ENCODE data around the gene RASSF3.
A peak's percentile ranks its signal among the peaks of the same experiment; 100 is the strongest.
"Not testable (repeated sequence)": the region's sequence is repeated elsewhere in the genome, so short reads cannot be mapped to it uniquely, and the experiment has no call there.

Gene RASSF3

DNA sequence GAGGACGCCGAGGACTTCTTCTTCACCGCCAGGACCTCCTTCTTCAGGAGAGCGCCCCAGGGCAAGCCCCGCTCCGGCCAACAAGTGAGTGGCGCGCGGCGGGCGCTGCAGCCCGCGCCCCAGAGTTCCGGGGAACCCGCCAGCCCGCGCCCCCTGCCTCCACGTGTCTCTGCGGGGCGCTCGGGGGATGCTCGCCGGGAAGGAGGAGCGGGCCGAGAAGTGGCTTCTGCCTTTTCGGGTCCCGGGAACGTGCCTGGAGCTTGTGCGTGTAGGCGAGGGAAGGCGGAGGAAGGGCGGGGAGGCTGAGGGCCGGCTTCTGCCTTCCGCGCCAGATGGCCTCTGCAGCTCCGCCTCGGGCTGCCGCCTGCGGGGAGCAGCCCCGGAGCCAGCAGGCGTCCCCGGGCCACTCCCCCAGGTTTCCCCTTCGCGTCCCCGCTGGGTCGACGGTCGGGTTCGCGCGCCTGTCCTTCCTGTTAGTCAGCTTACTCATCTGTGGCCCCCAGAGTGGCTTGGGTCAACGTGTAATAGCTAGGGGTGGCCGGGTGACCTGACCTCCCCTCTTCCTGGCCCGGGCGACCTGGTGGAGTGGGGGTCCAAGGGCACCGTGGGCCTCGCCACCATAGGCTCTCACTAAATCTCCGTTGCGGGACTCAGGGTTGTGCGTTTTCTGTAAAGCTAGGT lies 505 bp downstream of the RASSF3 start:
- TF ChIP-seq, protein P1, sequence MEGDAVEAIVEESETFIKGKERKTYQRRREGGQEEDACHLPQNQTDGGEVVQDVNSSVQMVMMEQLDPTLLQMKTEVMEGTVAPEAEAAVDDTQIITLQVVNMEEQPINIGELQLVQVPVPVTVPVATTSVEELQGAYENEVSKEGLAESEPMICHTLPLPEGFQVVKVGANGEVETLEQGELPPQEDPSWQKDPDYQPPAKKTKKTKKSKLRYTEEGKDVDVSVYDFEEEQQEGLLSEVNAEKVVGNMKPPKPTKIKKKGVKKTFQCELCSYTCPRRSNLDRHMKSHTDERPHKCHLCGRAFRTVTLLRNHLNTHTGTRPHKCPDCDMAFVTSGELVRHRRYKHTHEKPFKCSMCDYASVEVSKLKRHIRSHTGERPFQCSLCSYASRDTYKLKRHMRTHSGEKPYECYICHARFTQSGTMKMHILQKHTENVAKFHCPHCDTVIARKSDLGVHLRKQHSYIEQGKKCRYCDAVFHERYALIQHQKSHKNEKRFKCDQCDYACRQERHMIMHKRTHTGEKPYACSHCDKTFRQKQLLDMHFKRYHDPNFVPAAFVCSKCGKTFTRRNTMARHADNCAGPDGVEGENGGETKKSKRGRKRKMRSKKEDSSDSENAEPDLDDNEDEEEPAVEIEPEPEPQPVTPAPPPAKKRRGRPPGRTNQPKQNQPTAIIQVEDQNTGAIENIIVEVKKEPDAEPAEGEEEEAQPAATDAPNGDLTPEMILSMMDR (IDR thresholded peaks at IDR 0.05; ENCODE audit: low read depth, low read length): no peak
- peak; percentile 61 for DNase-seq (ENCODE audit: low read depth in 2 of 2)
- peak overlapping the region; percentile 78 to 83 for H3K4me3 ChIP-seq (replicated peaks in 1 of 2; ENCODE audit: low read depth in 2 of 2, low read length in 2 of 2)

DNA sequence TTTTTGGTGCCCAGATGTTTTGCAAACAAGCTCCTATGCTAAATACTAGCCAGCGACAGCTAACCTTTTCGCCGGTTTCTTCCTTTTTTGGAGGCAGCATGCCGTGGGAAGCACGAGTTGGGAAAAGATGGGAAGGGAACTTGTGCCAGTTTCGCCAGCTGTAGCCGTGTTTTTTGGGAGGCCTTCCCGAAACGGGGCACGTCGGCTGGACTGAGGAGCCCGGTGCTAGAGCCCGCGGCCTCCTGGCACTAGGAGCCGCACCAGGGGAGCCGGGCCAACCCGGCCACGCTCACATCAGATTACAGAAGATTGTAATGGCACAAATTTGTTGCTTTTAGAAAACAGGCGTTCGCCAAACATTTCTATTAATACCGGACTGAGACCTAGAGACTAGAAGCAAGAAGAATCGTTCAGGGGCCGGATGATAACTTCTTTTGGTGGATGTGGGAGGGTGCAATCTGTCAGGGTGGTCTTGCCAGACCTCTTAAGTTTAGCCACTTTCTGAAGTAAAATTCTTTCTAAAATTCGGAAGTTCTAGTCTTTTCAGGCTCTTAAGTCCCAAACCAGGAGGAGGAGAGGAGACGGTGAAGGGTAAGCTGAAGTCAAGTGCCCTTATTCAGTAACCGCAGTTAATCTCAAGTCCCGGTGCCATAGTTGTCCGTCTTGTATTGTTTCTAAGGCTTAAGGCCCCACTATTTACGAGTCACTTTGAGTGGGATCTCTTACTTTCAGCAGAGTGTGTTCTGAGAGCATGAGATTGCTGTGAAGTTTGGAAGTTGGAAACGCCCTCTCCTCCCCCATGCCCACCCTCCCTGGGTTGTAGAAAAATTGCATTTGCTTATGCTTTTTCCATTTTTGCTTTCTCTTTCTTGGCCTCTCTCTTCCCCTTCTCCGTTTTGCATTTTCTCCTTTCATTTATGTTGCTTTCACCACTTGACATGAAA lies 1.3 kb downstream of the RASSF3 start:
- TF ChIP-seq, protein P1 (IDR thresholded peaks at IDR 0.05; ENCODE audit: low read depth, low read length): no peak
- peak; percentile 41 to 44 for DNase-seq (ENCODE audit: low read depth in 2 of 2)
- H3K4me3 ChIP-seq (replicated peaks in 1 of 2; ENCODE audit: low read depth in 2 of 2, low read length in 2 of 2): peak overlapping the region; percentile 78 to 83

DNA sequence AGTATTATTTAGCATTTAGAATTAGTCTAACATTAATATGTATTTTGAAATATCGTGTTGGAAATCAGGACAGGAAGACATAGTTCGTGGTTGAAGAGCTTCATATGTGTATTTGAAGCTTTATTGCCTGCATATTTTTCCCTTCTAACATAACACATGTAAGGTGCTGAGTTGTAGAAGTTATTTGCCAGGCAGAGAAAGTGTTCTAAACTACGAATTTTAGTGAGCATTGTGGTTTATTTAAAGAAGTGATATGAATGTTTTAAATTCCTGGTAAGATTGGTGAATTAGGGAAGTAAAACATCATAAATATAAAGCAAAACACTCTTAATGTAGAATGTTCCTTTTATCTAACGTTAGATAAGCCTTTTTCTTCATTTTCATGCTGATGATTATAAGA lies 2.5 kb downstream of the RASSF3 start:
- peak in 1 of 2 donors; percentile 14 for DNase-seq (ENCODE audit: low read depth in 2 of 2)
- TF ChIP-seq, protein P1 (IDR thresholded peaks at IDR 0.05; ENCODE audit: low read depth, low read length): no peak
- no peak overlapping the region for H3K4me3 ChIP-seq (replicated peaks in 1 of 2; ENCODE audit: low read depth in 2 of 2, low read length in 2 of 2)

DNA sequence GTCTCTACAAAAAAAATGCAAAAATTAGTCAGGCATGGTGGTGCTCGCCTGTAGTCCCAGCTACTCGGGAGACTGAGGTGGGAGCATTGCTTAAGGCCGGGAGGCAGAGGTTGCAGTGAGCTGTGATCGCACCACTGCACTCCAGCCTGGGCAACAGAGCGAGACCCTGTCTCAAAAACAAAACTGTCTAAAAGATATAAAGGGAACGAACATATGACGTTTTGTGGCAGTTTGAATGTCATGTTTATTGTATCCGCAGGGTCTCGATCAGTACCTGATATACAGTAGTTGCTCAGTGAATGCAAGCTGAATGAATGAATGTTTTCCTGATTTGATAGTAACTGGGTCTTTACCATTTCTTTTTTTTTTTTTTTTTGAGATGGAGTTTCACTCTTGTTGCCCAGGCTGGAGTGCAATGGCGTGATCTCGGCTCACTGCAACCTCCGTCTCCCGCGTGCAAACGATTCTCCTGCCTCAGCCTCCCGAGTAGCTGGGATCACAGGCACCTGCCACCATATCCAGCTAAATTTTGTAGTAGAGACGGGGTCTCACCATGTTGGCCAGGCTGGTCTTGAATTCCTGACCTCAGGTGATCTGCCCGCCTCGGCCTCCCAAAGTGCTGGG lies 3.6 kb downstream of the RASSF3 start:
- DNase-seq (ENCODE audit: low read depth in 2 of 2); H3K4me3 ChIP-seq (replicated peaks in 1 of 2; ENCODE audit: low read depth in 2 of 2, low read length in 2 of 2): not testable (repeated sequence)

DNA sequence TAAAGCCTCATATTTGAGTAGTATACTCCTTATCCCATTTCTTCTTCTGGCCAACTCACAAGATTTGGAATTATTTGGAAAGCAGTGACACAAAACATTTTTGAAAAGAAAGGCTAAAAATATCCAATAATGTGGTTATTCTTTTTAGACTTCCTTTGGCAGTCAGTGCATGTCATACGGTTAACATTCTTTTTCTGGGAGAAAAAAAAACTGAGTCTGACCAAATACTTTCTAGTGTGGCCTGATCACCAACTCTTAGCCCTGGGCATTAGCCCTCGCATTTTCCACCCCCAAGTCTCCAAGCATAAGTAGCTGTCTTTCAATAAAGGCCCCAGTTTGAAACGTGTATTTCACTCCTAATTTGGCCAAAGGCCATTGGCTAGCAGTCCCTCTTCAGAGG lies 5.9 kb downstream of the RASSF3 start:
- no peak overlapping the region for H3K4me3 ChIP-seq (replicated peaks in 1 of 2; ENCODE audit: low read depth in 2 of 2, low read length in 2 of 2)
- peak; percentile 27 to 67 for DNase-seq (ENCODE audit: low read depth in 2 of 2)

DNA sequence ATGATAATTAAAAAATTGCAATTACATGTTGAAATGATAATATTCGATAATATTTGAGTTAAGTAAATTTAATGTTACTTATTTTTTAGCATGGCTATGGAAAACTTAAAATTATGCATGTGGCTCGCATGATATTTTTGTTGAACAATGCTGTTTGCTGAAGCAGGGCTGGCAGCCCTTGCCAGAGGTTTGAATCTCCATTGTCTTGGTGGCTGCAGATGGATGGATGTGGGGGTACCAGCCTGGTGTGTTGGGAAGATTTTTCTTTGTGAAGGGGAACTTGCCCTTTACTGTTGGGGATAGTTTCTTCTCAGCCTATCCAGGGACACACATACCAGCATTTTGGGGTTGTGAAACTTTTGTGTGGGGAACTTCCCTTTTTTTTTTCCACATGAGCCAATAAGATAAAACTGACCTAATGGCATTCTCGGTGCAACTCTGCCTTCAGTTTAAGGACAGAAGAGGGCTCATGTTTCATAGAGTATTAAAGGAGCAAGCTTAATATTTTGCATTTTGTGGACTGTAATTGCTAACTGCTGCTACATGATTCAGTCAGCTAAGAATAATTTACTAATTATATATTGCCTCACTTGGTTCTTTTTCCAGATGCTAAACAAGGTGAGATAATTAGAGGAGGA lies 8.8 kb downstream of the RASSF3 start:
- peak; percentile 71 to 76 for DNase-seq (ENCODE audit: low read depth in 2 of 2)
- no peak overlapping the region for H3K4me3 ChIP-seq (replicated peaks in 1 of 2; ENCODE audit: low read depth in 2 of 2, low read length in 2 of 2)
- TF ChIP-seq, protein P1 (IDR thresholded peaks at IDR 0.05; ENCODE audit: low read depth, low read length): no peak

More for the DNA sequence above, 5.9 kb downstream of the RASSF3 start:
- TF ChIP-seq, protein P1 (IDR thresholded peaks at IDR 0.05; ENCODE audit: low read depth, low read length): no peak
